ENCODE data around the gene SCARF2.
"Not testable (repeated sequence)": the region's sequence is repeated elsewhere in the genome, so short reads cannot be mapped to it uniquely, and the experiment has no call there.

Gene SCARF2

GRCh38 chr22:20437613-20438426 is at the start of gene SCARF2:
TSS of gene SCARF2 (minus strand) at chr22:20437825. CDS start at chr22:20437754, 71 bp downstream.
- in situ Hi-C loops (cut with MboI; ENCODE audit: low sequenced_read_pairs): no loop called here

GRCh38 chr22:20486229-20486628 is 48.6 kb upstream of the SCARF2 start:
- in situ Hi-C loops (cut with MboI; ENCODE audit: low sequenced_read_pairs): no loop called here

GRCh38 chr22:20484948-20485683 is 47.5 kb upstream of the SCARF2 start:
- in situ Hi-C loops (cut with MboI; ENCODE audit: low sequenced_read_pairs): no loop called here

- in situ Hi-C loops (cut with MboI; ENCODE audit: low sequenced_read_pairs): no loop called here
Observed at GRCh38 chr22:20483771-20484170, 46.1 kb upstream of the SCARF2 start.

- in situ Hi-C loops (cut with MboI; ENCODE audit: low sequenced_read_pairs): not testable (repeated sequence)
Observed at GRCh38 chr22:20483143-20483506, 45.5 kb upstream of the SCARF2 start.

GRCh38 chr22:20479612-20480196 is 42.1 kb upstream of the SCARF2 start:
- in situ Hi-C loops (cut with MboI; ENCODE audit: low sequenced_read_pairs): no loop called here

- in situ Hi-C loops (cut with MboI; ENCODE audit: low sequenced_read_pairs): not testable (repeated sequence)
Observed at GRCh38 chr22:20478059-20478458, 40.4 kb upstream of the SCARF2 start.

- in situ Hi-C loops (cut with MboI; ENCODE audit: low sequenced_read_pairs): not testable (repeated sequence)
Observed at GRCh38 chr22:20475569-20475968, 37.9 kb upstream of the SCARF2 start.

GRCh38 chr22:20475115-20475436 is 37.5 kb upstream of the SCARF2 start:
- in situ Hi-C loops (cut with MboI; ENCODE audit: low sequenced_read_pairs): no loop called here

- in situ Hi-C loops (cut with MboI; ENCODE audit: low sequenced_read_pairs): no loop called here
Observed at GRCh38 chr22:20472629-20473442, 35.2 kb upstream of the SCARF2 start.

- in situ Hi-C loops (cut with MboI; ENCODE audit: low sequenced_read_pairs): no loop called here
Observed at GRCh38 chr22:20471126-20471833, 33.7 kb upstream of the SCARF2 start.

GRCh38 chr22:20470525-20470924 is 32.9 kb upstream of the SCARF2 start:
- in situ Hi-C loops (cut with MboI; ENCODE audit: low sequenced_read_pairs): not testable (repeated sequence)

- in situ Hi-C loops (cut with MboI; ENCODE audit: low sequenced_read_pairs): no loop called here
Observed at GRCh38 chr22:20469110-20469868, 31.7 kb upstream of the SCARF2 start.

- in situ Hi-C loops (cut with MboI; ENCODE audit: low sequenced_read_pairs): no loop called here
Observed at GRCh38 chr22:20466659-20467379, 29.2 kb upstream of the SCARF2 start.

- in situ Hi-C loops (cut with MboI; ENCODE audit: low sequenced_read_pairs): no loop called here
Observed at GRCh38 chr22:20465759-20466077, 28.1 kb upstream of the SCARF2 start.

- in situ Hi-C loops (cut with MboI; ENCODE audit: low sequenced_read_pairs): no loop called here
Observed at GRCh38 chr22:20464912-20465758, 27.5 kb upstream of the SCARF2 start.

- in situ Hi-C loops (cut with MboI; ENCODE audit: low sequenced_read_pairs): no loop called here
Observed at GRCh38 chr22:20464096-20464614, 26.5 kb upstream of the SCARF2 start.
